ENCODE measurements around the gene PDE3B.
"Not testable (repeated sequence)": the region's sequence is repeated elsewhere in the genome, so short reads cannot be mapped to it uniquely, and the experiment has no call there.

The PDE3B gene

DNA sequence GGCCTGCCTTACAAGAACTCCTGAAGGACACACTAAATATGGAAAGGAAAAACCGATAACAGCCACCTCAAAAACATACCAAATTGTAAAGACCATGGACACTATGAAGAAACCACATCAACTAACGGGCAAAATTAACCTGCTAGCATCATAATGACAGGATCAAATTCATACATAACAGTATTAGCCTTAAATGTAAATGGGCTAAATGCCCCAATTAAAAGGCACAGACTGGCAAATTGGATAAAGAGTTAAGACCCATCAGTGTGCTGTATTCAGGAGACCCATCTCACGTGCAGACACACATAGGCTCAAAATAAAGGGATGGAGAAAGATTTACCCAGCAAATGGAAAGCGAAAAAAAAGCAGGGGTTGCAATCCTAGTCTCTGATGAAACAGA, 220.2 kb downstream of the PDE3B start:
- H3K27ac ChIP-seq; DNase-seq (ENCODE audit: low read depth, low spot score): not testable (repeated sequence)

DNA sequence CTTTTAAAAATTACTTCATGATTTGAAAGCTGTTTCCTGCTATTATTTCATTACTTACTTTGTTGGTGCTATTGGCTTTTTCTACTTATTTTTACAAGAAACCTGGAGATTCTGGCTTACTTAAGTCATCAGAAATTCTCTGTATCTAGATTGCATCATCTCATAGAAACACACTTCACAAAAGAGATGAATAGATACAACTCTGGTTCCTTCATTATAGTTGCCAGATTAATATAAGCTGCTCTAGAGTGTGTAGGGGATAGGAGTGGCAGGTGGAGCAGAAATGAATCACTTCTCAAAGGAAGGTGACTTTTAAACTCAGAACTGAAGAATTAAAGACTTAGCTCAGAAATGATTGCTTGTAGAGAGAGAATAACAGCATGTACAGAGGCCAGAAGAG, 228.4 kb downstream of the PDE3B start:
- no peak for DNase-seq (ENCODE audit: low read depth, low spot score)
- H3K27ac ChIP-seq = no peak overlapping the region

DNA sequence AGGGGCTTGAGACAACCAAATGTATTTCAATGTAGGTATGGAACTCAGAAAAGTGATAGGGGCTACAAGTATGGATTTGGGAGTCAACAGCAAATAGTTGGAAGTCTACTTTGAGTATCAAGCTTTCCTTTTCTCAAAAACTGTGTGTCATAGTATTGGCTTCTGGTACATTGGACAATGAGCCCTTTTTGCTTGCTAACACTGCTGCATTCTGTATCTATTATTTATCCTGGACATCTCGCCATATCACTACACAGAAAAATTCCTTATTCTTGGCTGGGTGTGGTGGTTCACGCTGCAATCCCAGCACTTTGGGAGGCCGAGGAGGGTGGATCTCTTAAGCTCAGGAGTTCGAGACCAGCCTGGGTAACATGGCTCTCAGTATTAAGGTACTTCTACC, 230.0 kb downstream of the PDE3B start:
- no peak overlapping the region for H3K27ac ChIP-seq
- no peak for DNase-seq (ENCODE audit: low read depth, low spot score)

DNA sequence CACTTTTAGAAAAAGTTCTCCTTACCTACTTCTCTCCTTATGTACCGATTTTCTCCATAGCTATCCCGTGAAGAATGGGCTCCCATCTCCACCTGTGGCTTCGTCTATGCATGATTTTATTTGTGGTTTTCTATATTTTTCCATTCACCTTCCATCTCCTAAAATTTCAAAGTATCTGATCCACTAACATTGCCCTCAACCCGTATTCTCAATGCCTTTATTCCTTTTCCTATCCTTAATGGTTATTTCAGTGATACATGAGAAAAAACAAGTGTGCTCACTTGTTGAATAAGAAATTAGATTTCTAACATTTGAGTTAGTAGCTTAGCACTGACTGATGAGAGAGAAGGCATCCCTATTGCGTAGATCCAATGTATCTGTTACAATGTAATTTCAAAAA, 231.6 kb downstream of the PDE3B start:
- DNase-seq (ENCODE audit: low read depth, low spot score) = no peak
- no peak overlapping the region for H3K27ac ChIP-seq

DNA sequence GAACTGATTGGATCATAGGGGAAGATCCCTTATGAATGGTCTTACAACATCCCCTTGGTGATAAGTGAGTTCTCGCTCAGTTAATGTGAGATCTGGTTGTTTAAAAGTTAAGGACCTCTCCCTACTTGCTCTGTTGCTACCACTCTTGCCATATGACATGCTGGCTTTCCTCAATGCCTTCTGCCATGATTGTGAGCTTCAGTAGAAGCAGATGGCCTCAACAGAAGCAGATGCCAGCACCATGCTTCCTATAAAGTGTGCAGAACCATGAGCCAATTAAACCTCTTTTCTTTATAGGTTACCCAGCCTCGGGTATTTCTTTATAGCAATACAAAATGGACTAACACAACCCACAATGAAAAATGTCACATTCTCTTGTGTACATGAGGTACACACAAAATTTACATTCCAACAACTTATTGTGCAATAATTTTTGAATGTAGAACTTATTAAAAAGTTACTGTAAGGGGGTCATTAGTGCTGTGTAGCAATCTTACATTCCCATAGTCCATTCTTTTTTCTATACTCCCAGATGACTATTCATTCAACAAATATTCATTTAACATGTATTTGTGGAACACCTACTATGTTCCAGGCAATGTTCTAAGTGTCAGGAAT, 238.1 kb downstream of the PDE3B start:
- DNase-seq (ENCODE audit: low read depth, low spot score) = no peak
- H3K27ac ChIP-seq = no peak overlapping the region

DNA sequence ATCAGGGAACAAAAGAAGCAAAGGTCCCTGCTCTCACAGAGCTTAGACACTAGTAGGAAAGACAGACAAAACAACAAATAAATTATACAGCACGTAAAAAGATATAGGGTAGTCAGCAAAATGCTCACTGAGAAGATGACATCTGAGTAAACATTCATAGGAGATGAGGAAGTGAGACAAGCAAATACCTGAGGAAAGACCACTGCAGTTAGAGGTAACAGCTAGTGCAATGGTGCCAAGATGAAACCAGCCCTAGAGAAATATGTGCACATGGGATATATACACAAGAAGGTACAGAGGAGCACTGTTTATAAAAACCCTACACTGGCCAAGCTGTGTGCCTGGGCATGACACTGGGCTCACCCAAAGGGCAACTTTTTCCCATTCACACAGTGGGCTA, 238.6 kb downstream of the PDE3B start:
- no peak overlapping the region for H3K27ac ChIP-seq
- DNase-seq (ENCODE audit: low read depth, low spot score) = no peak

DNA sequence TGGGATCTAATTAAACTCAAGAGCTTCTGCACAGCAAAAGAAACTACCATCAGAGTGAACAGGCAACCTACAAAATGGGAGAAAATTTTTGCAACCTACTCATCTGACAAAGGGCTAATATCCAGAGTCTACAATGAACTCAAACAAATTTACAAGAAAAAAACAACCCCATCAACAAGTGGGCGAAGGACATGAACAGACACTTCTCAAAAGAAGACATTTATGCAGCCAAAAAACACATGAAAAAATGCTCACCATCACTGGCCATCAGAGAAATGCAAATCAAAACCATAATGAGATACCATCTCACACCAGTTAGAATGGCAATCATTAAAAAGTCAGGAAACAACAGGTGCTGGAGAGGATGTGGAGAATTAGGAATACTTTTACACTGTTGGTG, 240.1 kb downstream of the PDE3B start:
- H3K27ac ChIP-seq; DNase-seq (ENCODE audit: low read depth, low spot score): not testable (repeated sequence)

DNA sequence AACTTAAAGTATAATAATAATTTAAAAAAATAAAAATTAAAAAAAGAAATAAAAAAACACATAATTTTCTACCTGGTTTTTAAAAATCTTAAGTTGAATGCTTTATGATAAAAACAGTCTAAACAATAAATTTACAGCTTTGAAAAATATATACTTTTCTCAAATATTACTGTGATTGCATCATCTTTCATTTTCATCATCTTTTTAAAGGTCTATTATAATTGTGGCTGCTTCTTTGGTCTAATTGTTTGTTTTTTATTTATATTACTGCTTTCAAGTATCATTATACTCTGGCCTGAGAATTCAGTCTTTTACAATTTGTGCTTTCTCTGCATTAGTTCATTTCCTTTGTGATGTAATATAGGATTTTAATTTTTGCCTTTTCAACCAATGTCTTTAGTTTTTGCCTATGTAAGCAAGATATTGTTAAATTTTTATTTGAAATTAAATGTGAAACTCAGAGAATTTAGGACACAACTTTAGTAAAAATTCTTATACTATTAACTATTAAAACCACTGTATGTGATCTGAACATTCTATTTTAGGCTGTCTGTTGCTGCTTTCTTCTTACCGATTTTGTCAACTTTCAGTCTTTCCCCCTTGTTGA, 241.2 kb downstream of the PDE3B start:
- DNase-seq (ENCODE audit: low read depth, low spot score) = no peak
- H3K27ac ChIP-seq = no peak overlapping the region

DNA sequence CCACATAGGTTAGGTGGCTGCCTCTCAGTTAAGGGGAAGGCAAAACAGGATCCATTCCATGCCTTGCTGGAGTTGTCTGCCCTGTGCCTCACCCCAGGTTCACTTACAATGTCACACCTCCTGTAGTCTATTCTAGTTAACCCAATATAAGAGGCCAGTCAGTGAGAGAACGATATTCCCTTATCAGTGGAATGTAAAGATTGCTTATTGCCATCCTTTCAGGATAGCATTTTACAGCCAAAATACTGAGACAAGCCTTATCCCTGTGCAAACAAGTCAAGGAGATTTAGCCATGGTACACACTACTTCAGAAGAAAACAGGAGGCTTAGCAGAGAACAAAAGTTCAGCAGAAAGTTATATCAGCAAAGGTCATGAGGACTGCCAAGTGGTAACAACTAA, 242.9 kb downstream of the PDE3B start:
- DNase-seq (ENCODE audit: low read depth, low spot score) = no peak
- no peak overlapping the region for H3K27ac ChIP-seq

DNA sequence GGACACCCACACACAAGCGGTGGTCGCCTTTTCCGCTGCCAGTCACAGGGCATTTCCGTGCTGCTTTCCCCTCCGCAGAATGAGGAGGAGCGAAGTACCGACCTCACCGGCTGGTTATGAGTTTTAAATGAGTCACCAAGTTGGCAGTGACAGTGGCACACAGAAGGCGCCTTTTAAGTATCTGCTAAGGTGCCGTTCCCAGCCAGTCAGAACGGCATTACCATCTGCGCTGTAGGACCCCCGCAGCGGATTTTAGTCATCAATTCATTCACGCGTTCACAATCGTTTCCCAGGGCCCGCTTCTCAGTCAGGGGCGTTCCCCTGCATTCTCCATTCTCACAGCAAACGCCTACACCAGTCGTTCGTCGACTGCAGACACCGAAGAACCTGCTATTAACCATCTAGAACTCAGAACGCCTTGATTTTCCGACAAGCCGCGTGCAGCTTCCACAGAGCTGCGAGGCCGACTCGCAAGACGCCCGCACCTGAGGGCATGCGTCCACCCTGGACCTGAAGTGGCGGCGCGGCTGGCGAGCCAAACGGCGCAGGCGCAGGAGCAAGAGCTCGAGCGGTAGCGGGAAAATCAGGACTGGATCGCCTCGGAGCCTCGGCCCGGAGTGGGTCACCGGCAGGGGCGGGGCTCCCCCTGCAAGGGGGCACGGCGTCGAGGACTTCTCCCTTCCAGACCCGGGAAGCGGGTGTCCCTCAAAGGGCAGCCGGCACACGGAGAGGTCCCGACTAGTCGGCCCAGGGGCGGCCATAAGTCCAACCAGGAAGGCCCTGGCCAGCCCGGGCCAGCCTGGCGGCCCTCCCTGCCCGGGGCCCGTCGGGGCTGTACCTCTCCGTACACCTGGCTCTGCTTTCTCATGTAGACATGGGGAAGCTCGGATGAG, 247.8 kb downstream of the PDE3B start:
- peak; percentile 50 for DNase-seq (ENCODE audit: low read depth, low spot score)
- peak overlapping the region; percentile 85 for H3K27ac ChIP-seq

DNA sequence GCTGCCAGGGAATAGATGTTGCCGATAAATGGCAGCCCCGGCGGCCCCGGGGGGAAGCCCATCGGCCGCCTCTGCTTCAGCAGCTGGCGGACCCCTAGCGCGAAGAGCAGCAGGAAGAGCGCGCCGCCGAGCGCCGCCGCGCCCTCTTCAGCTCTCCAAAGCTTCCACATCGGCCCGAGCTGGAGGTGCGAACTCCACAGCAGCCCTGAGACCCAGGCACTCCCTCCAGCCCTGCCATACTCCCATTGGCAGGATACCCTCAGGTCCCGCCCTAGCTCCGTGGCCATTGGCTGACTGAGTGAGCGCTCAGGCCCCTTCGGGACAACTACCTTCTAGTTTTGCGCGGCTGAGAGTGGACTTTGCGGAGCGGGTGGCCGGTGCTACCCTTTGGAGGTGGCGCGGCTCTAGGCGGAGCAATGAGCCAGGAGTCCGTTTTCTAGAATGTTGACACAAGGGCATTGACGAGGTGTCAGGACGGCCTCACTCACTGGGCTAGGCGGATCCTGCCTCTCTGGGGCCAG, 248.5 kb downstream of the PDE3B start, which contains the start of gene CYP2R1:
Gene CYP2R1 (minus strand): TSS at position 196 of the 521 bp plus-strand sequence. CDS start 26 bp downstream, at position 170.
- H3K27ac ChIP-seq = peak within 1 kb of the TSS; percentile 85
- DNase-seq (ENCODE audit: low read depth, low spot score) = peak; percentile 89

DNA sequence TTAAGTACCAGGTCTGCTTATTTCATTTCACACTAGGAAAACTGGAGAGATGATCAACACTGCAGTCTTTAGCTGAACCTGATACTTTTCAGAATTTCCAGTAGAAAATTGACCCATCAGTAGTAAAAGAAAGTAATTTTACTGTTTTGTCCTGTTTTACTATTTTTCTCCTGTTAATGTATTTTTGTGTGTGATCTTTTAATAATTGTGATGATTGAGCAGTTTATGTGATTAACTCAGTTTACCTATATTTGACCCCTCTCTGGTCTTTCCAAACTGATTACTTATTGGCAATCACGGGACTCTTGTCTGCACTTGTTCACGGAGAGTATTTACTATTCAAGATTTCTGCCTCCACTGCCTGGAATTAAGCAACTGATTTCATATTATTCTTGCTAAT, 249.0 kb downstream of the PDE3B start:
- peak overlapping the region; percentile 85 for H3K27ac ChIP-seq
- DNase-seq (ENCODE audit: low read depth, low spot score) = no peak

DNA sequence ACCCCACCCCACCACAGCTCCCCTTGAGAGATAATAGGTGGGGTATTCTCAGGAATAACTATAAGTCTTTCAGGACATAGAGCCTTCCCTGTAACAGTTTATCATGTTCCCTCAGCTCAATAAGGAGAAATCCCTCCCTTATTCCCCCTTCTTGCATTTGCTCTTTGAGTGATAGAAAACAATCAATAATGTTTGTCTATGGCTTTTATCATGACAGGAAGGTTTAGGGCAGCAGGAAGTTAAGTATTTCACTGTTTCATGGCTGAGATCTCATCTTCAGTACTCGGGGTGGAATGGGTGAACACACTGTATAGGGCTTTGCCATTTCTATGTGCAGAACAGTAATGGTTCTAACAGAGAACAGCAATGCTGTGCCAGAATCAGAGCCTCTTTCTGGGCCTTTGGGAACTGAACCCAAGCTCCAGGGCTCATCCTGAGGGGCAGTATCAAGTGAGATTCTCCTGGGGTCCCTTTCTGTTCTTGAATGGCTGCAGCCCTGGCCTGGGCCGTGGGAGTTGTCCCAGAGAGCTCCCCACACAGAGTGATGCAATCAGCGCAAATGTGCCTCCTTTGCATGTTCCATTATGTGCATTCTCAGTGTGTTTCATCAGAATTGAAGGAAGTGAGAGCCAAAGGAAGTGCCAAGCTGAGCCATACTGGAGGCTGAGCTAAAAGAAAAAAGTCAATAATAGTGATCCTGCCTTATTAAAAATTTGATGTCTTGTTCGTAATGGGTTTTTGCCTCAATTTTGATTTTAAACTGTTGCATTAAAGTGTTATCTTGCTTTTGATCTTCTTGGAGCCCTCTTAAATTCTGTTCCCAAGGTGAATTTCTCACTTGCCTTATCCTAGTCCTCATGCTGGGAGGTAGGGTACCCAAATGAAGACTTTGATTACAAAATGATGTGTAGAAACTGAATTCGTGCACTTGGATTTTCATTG, 251.3 kb downstream of the PDE3B start:
- peak overlapping the region; percentile 50 for H3K27ac ChIP-seq
- DNase-seq (ENCODE audit: low read depth, low spot score) = no peak

DNA sequence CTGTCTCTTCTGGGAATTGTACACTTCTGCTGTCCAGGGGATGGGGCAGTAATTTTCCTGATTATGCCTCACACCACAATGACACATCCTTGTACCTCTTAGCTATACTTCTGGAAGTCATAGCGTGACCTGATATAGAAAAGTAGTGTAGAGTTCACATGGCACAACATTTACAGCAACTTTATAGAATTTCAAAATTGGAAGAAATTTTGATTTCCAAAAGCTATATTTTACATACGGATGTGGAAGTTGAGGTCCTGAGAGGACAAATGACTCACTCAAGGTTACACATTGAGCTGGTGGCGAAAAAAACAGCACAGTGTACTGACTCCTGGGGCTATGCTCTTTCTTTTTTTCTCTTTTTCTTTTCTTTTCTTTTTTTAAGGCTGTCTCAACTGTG, 254.8 kb downstream of the PDE3B start:
- H3K27ac ChIP-seq = no peak overlapping the region
- DNase-seq (ENCODE audit: low read depth, low spot score) = no peak

DNA sequence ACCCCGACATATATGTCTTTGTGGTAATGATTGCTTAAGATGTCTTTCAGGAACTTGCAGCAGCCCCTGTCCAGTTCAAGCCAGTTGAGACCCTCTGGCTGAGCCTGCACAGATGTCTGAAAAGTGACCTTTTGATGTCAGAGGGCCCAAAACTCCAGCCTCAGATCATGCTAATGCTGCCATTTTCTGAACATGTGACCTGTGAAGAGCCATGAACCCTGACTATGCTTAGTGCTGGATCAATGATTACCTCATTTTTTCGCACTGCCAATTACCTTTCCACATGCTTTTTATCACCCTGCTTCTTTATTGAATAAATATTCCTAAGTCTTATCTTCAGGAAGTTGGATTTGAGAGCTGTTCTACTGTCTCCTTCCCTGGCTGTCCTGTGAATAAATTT, 255.3 kb downstream of the PDE3B start:
- no peak overlapping the region for H3K27ac ChIP-seq
- DNase-seq (ENCODE audit: low read depth, low spot score) = no peak

DNA sequence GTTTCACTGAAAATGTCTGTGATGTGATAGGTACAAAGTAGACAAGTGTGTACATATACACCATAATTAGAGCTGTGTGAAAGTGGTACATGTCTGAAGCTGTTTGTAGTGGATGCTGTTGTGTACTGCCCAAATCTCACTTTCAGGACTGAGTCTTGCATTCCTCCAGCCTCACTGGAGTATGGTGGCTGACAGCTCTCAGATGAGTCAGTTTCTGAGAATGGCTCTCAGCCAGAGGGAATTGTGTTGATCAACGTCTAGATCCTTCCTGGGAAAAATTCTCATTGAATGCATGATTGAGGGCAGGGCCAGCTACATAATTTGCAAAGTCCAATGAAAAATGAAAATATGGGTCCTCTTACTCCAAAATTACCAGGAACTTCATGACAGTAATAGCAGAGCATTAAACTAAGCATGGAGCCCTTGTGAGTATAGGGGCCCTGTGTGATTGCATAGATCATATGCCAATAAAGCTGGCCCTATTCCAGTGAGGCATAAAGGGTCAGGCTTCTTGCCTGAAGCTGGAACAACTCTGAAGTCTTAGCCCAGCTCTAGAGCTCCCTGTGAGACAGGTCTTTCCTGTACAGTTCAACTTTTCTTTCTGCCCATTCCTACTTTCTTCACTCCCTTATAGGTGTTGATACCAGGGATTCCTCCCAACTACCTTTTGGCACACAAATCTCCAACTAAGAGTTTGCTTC, 259.2 kb downstream of the PDE3B start:
- peak; percentile 24 for DNase-seq (ENCODE audit: low read depth, low spot score)
- H3K27ac ChIP-seq = no peak overlapping the region

DNA sequence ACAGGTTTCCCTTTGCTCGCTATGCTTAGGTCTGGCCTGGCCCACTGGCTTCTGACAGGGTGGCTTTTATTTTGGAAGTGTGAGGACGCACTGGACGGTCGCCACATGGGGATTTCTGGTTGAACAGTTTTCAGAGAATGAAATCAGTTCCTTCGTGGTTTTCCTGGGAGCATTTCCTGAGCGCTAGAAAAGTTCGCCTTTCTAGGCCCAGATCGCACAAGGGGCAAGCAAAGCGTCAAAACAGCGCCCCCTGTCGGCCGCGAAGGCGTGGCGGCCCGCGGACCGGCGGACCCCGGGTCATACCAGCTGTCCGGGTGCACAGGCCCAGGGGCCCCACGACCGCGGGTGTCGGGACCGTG, 261.1 kb downstream of the PDE3B start:
- no peak overlapping the region for H3K27ac ChIP-seq
- no peak for DNase-seq (ENCODE audit: low read depth, low spot score)

DNA sequence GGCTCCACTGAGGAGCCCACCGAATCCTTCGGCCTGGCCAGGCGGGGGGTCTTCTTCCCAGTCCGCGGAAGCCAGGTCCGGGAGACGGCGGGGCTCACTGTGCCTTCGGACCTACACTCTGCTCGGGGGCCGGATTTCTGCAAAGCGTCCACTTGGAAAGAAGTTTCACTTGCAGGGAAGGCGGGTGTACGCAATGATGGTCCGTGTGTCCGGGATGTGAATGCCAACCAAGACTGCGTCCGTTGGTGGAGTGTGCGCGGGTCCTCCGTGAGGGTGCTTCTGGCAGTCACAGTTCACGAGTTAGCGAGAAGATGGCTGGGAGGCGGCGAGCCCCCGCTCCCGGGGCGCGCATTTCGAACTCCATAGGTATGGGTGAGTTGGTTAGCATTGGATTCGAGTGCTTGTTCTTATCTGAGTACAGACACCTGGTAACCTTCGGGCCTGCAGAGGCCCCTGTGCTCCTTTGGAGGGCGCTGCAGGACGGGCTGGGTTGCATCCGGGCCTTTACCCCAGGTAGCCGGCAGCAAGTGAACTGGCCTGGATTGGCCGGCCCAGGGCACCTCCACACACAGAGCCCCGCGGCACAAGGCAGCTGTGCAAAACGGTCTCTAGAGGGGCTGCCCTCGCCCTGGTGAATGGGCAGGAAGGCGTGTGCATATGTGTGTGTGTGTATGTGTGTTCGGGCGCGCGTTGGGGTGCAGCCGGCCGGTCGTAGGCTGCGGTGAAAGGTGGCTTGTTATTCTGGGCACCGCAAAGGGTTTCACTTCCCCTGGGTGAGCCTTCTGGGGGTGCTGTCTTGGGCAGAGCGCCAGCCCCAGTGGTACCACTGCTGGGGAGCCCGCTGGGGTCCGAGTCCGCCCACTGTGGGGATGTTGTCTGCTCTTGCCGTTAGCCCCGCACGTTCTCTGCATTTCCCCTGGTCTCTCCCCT, 261.8 kb downstream of the PDE3B start:
- DNase-seq (ENCODE audit: low read depth, low spot score) = no peak
- H3K27ac ChIP-seq = no peak overlapping the region

All from epithelial cell of prostate (primary cell).